Posterior vena cava (tissue), 2 donors: Measurements from ENCODE around the gene NUP62. TPM values are rescaled to one million over a fixed set of nuclear protein-coding genes. Genes with fewer than 3 reads are reported as not detected.
A peak's percentile ranks its signal among the peaks of the same experiment; 100 is the strongest.

Experiments
- DNase-seq: peaks from one replicate; pipeline ENCODE4 v3.0.0-alpha.2; 2020; ENCODE audit warnings: low spot score
- intact Hi-C, 2 donors: fragments of 100-400 bp; cut with DNase I; formaldehyde crosslinking; loops; one replicate each; pipeline versions ENCODE4 v1.14.1 to v1.14.2; 2022 to 2023
- total RNA-seq, 2 donors: library from RNA; stranded (reverse); fragmentation: NEBNext Ultra II Directional; extraction: Animal tissue kit (Norgen Biotek cat#: 25700); gene quantifications; one replicate each; pipeline ENCODE4 v1.2.1, GENCODE V29; 2021
- donor health status: DM: yes; HTN: yes; CAD: no.
- donor health status: DM: yes; HTN: yes; CAD: no.

The NUP62 gene
- total RNA-seq, 2 donors from 2014 or later = 21.9 to 27.1 TPM

DNA sequence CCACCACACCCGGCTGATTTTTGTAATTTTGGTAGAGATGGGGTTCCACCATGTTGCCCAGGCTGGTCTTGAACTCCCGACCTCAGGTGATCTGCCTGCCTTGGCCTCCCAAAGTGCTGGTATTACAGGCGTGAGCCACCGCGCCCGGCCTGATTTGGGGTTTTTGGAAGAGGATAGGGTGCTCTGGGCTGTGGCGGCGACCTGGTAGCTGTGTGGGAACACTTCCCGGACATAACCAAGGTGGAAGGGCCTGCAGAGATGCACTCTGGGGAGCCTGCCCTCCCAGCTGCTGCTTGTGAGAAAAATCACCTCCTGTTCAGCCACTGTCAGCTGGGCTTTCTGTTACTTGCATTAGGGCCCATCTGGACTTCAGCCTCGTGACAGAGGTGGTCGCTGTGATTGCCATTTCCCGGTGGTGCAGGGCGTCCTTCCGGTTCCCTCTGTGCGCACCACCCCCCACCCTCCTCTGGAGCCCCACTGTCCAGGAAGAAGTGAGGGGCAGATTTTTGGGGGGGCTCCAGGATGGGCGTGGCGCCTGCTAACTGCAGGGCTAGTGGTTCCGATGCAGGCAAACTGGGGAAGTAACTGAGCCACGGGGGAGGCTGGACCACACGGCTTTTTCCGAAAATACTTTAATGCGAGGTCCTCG is 40.1 kb downstream of the NUP62 start:
- no peak for DNase-seq
- intact Hi-C loops = no loop called here

DNA sequence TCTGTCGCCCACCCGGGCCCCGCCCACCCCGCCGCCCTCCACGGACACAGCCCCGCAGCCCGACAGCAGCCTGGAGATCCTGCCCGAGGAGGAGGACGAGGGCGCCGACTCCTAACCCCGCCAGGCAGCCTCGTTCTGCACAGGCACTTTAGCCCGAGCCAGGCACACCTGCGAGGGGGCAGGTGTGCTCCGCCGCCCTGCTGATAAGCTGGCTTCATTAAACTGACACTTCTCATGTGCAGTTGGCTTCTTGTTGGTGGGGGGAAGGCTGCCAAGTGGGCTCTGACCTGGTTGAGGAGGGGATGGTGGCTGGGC is 40.8 kb downstream of the NUP62 start:
- intact Hi-C loops = no loop called here
- DNase-seq = no peak

DNA sequence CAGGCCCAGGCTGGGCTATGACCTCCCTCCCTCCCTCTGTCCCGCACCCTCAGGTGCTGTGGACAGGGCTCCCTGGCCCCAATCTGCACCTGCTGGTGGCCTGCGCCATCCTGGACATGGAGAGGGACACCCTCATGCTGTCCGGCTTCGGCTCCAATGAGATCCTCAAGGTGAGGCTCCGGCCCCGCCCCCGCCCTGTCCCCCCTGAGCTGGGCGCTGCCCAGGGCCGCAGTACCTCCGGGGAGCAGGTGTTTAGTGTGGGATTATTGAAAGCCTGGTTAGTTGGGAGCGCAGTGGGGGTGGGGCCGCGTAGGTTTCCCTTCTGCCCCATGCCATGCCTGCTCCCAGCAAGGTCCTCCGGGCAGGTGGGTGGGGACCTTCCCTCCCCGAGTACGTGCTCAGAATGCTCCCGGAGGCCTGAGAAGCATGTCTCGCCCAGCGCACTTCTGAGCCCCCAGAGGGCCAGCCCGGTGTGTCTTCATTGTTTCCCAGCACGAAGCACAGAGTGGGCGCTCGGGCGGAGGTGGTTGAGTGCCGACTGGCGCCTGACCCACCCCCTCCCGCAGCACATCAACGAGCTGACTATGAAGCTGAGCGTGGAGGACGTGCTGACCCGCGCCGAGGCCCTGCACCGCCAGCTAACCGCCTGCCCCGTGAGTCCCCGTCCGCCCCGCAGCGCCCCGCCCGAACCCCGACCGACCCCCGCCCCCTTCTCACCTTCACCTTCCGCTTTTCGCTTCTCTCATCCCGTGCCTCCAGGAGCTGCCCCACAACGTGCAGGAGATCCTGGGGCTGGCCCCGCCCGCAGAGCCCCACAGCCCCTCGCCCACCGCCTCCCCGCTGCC is 41.4 kb downstream of the NUP62 start:
- no peak for DNase-seq
- intact Hi-C loops = no loop called here

DNA sequence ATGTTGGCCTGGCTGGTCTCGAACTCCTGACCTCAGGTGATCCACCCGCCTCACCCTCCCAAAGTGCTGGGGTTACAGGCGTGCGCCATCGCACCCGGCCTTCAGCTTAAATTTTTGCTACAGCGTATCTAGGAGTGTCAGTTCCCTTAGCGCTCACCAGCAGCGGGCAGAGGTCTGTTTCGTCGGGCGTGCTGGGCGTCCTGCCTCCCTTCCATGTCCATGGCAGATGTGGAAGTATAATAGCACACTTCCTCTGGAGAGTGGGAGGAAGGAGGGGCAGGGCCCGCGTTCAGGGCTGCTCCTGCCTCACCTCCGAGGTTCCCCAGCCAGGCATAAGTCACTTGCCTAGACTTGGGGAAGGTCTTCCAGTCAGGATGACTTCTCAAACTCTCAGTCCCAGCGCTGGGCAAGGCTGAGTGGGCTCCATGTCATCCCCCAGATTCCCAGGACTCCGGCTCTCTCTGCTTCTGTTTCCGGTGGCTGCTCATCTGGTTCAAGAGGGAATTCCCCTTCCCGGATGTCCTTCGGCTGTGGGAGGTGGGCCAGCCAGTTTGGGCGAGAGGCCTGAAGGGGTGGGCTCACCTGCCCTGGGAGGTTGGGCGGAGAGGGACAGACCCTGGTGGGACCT is 42.2 kb downstream of the NUP62 start:
- no peak for DNase-seq
- intact Hi-C loops = no loop called here

DNA sequence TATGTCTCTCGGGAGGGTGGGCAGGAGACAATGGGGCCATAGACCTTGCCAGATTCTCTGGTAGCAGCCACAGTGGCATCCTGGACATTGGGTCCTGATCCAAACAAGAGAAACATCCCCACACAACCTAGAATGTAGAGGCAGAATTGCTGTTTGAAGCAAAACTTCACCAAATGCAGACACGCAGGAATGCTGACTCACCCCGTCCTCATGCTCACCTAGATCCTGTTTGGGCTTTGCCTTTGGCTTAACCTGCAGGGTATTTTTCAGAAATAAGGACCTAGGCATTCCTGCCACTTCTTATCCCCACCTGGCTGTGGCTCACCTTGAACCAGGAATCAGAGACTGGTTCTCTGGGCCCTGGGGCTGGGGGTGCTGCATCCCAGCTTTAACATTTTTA is 44.5 kb downstream of the NUP62 start:
- intact Hi-C loops = no loop called here
- DNase-seq = no peak

DNA sequence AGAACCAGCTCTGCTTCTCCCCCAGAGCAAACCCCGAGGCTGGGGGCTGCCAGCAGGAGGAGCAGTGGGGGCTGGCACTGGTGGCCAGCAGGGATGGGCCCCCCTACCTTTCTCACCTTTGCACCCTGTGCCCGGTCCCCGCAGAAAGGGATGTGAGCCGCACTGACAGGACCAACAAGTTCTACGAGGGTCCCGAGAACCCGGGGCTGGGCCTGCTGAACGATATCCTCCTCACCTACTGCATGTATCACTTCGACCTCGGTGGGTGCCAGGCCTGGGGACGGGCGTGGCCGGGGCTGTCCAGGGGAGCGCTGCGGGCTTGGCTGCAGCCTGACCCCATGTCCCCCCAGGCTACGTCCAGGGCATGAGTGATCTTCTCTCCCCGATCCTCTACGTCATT is 45.2 kb downstream of the NUP62 start:
- intact Hi-C loops = no loop called here
- DNase-seq = no peak

DNA sequence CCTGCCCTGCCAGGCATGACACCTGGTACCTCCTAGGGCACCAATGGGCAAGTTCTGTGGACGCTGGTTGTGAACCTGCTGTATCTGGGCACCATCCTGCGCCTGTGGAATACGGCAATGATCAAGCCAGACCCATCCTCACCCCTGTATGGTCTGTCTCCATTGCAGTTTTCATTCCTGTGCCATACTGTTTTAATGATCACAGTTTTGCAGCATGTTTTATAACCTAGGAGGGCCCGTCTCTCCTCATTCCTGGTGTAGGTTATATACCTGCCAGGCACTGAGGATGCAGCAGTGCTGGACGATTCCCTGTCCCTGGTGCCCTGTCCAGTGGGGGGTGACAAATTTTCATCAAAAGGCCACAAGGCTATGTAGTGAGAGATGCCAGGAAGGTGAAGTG is 46.2 kb downstream of the NUP62 start:
- intact Hi-C loops = no loop called here
- DNase-seq = no peak

DNA sequence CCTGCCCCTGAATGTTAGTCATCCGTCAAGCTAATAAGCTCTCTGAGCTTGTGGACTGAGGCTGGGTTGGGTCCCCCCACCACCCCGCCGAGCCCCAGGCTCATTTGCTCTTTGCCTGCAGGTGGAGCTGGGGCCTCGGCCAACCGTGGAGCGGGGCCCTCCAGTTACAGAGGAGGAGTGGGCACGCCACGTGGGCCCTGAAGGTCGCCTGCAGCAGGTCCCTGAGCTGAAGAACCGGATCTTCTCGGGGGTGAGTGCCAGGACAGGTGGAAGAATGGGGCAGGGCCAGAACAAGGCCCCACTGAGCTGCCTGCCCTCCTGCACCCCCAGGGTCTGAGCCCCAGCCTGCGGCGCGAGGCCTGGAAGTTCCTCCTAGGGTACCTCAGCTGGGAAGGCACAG is 46.7 kb downstream of the NUP62 start:
- no peak for DNase-seq
- intact Hi-C loops = no loop called here

DNA sequence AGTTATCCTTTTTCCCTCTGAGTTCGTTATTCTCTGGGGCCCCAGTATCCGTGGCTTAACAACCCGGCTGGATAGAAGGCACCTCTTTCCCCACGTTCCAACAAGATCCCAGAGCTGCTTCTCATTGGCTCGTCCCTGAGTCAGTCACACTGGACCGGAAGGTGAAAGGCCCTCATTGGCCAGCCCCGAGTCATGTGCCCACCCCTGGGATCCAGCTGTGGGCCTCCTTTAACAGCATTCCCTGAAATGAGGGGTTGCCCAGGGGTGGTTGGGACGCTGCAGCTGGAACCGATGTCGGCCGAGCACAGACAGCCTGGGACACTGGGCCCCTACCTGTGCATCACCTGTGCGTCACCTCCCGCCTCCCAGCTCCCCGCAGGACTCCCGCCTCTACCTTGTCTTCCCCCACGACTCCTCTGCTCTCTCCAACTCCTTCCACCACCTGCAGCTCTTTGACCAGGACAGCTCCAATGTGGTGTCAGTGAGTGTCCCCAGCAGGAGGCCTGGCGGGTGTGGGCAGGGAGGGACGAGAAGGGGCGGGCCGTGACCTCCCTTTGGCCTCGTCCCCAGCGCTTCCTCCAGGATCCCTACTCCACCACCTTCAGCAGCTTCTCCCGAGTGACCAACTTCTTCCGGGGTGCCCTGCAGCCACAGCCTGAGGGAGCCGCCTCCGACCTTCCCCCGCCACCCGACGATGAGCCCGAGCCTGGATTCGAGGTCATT is 47.5 kb downstream of the NUP62 start:
- DNase-seq = no peak
- intact Hi-C loops = no loop called here

DNA sequence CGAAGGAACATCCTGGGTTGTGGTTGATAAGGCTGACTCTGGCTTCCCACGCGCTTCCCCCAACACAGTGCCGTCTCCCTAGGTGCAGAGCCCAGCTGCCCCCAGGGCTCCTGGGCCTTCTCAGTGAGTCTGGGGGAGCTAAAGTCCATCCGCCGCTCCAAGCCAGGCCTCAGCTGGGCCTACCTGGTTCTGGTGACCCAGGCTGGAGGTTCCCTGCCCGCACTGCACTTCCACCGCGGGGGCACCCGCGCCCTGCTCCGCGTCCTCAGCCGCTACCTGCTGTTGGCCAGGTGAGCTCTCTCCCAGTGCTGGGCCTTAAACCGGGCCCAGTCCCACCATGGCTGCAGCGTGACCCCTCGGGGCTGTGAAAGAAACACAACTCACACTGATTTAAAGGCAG is 48.1 kb downstream of the NUP62 start:
- no peak for DNase-seq
- intact Hi-C loops = no loop called here

DNA sequence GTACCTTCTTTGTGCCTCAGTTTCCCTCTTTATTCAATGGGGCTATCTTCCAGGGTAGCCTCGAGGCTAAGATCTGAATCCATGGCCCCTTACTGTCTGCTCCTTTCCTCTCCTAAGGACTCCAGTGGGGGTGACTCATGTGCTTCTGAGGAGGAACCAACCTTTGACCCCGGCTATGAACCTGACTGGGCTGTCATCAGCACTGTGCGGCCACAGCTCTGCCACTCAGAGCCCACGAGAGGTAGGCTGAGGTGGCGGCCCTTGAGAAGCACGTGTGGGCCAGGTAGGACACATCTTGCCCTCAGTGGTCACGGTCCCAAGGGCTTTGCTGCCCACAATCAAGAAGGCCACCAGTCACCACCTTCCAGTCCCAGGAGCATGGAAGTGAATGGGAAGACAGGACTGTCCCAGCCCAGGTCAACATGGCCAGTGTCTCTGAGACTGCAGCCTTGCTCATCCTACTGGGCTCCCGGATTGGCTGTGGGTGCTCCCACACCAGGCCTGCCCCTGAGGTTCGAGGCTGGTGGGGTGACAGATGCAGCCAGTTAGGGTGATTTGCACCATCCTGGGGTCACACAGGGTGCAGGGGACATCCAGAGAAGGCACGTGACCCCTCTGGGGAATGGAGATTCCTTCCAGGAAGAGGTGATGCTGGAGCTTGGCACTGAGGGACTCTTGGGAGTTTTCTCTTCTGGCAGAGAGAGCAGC is 49.0 kb downstream of the NUP62 start:
- intact Hi-C loops = no loop called here

DNA sequence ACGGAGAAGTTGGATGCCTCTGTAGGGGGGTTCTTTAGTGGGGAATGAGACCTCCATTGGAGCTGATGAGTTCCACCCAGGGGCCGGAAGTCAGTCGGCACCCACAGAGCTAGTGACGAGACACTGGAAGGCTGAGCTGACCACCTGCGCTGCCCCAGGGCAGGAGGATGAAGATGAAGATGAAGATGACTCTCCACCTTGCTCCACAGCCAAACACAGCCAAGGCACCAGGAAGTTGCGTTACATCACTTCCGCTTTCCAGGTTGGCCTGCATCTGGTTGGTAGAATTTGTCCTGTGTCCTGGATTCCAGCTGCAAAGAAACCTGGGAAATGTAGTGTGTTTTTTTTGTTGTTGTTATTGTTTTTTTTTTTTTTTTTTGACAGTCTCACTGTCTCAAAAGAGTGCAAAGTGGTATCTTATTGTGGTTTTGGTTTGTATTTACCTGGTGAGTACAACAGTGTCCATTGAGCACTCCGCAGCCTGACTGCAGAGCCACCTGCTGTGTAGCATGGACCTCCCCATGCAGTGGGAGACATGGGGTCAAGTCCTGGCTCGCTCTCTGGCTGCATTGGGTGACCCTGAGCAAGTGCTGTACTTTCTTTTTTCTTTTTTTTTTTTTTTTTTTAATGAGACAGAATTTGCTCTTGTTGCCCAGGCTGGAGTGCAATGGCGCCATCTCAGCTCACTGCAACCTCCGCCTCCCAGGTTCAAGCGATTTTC is 49.9 kb downstream of the NUP62 start:
- intact Hi-C loops = no loop called here
- DNase-seq = no peak

More for the DNA sequence above, 49.0 kb downstream of the NUP62 start:
- DNase-seq = peak; percentile 66

DNA sequence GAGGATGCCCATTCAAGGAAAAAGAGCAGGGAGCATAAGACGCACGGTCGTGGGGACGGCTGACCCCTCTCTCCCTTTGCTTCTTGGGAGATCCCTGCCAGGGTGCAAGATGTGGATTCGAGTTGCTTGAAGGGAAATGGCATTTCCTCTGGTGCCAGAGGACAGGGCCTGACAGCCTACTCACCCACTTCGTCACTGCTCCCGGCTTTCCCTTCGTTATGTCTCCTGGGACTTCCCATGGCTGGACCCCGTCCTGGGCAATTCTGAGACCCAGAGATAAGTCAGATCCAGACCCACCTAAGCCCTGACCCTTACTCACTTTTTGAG is 50.6 kb downstream of the NUP62 start:
- intact Hi-C loops = no loop called here
- no peak for DNase-seq

DNA sequence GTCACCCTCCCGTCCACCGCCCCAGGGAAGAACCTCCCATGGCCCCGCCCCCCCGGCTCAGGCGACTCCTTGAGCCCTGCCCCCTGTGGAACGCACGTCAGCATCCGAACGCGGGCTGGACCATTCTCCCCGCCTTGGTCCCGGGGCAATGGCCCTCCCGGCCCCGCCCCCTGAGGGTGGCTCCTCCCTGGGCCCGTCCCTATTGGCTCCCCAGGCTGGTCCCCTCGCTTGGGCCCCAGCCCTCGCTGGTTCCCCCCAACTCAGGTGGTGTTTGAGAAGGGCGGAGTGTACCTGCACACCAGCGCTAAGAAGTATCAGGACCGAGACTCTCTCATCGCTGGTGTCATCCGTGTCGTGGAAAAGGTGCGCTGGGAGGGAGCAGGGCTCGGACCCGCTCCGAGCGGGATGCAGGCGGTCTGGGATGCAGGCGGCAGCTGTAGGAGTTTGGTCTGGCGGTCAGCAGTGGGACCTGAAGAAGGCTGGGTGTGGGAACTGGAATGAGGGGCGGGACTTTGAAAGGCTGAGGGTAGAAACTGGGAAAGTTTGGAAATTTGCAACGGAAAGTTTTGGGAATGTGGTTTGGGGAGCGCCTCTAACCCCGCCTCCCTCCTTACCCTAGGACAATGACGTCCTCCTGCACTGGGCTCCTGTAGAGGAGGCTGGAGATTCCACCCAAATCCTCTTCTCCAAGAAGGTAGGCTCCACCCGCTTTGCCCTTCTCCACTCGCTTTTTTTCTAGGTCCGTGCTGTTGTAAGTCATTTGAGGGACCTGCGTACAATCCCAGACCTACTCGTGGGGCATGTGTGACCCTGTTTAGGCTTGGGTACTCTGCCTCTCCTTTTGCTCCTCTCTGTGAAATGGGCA is 51.2 kb downstream of the NUP62 start:
- intact Hi-C loops = no loop called here

DNA sequence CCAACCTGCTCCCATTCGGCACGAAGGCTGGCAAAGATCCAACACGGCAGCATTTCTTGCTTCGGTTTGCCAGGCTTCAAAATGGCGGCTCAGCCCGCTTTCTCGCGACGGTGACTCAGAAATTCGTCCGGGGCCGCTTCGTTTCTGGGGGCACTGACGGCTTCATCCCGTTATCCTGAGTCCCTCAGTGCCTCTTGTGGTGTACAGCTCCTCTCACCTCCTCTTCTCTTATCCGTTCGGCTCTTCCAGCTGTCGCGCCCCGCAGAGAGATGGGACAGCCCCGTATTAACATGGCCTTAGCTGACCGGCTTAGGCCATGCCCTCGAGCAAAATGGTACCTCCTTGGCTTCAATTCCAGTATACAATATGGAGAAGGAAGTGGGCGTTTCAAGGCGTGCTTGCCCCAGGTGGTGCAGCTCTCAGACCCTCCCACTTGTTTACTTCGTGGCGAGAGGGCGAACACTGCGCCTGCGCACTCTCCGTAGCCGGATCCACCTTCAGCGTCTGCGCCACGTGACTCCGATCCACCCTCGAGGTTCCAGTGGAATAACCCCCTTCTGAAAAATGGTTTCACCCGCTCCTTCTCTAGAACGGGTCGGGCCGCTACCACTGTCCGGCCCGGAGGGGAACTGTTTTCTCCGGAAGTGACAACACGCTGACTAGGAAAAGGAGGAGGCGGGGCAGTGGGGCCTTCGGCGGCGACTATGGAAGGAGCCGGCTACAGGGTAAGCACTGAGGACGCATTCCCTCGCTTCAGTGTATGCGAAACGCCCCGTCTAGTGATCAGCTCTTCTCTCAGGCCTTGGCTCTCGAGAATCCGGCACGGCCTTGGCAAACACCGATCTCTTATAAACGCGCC is 52.1 kb downstream of the NUP62 start, which contains the start of the genes AKT1S1 and TBC1D17:
Gene AKT1S1 (minus strand): TSS at position 336 of the 859 bp plus-strand sequence. CDS start 4,060 bp downstream, outside the sequence.
Gene TBC1D17 (plus strand): TSS at position 683 of the 859 bp plus-strand sequence. CDS start 22 bp downstream, at position 705.
- DNase-seq = peak; percentile 100
- intact Hi-C loops = no loop called here

More for the DNA sequence above, 51.2 kb downstream of the NUP62 start:
- peak; percentile 100 for DNase-seq

DNA sequence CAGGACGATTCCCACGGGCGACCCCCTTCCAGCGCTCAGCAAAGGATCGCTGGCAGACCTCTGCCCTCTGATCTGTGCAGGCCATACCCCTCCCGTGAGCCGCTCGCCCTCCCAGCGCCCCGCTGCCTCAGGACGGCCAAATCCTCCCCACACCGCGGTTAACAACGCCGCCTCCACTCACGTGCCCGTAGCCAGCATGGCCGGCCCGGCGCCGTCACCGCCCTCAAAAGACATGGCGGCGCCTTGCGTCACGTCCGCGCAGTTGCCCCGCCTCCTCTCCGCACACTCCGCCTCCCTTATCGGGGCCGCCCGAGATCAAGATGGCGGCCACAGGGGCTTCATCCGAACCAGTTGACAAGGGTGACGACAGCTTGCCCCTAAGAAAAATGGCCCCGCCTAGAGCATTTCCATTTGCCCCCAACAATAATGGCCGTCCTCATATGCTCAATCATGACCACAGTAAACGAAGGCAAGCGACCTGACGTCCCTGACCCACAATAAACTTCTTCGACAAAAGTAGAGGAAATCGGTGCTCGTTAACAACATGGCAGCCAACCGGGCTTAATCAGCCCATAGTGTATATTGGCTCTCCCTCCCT is 52.8 kb downstream of the NUP62 start:
- DNase-seq = peak; percentile 99
- intact Hi-C loops = no loop called here
